H9 (cell line): ENCODE data around the gene DLG2. TPM values are rescaled to one million over a fixed set of nuclear protein-coding genes. Genes with fewer than 3 reads are reported as not detected.

Source experiments
- DNase-seq: peaks from one replicate; pipeline ENCODE4 v3.0.0-alpha.2; 2017
- H2AFZ ChIP-seq: one replicate; pipeline ENCODE4 v1.6.1; 2013; ENCODE audit warnings: mild to moderate bottlenecking, low read length, control low read depth, moderate library complexity
- H2AK5ac ChIP-seq: 2 replicates; pipeline ENCODE4 v1.6.1; 2013; ENCODE audit warnings: low read length, control low read depth, mixed read lengths; ENCODE audit not compliant: insufficient read length
- H2BK120ac ChIP-seq: one replicate; pipeline ENCODE4 v1.6.1; 2013; ENCODE audit warnings: low read depth, mild to moderate bottlenecking, low read length, control low read depth, inconsistent platforms; ENCODE audit not compliant: poor library complexity, severe bottlenecking
- H2BK12ac ChIP-seq: 2 replicates; pipeline ENCODE4 v1.6.1; 2013; ENCODE audit warnings: low read length, control low read depth, mixed read lengths, low read depth; ENCODE audit not compliant: insufficient read length
- H2BK15ac ChIP-seq: 2 replicates; pipeline ENCODE4 v1.6.1; 2013; ENCODE audit warnings: low read depth, low read length, control low read depth
- H2BK20ac ChIP-seq: one replicate; pipeline ENCODE4 v1.6.1; 2013; ENCODE audit warnings: low read depth, mild to moderate bottlenecking, low read length, control low read depth, inconsistent platforms; ENCODE audit not compliant: poor library complexity, severe bottlenecking
- H2BK5ac ChIP-seq: 2 replicates; pipeline ENCODE4 v1.6.1; 2013; ENCODE audit warnings: low read length, control low read depth, mixed read lengths; ENCODE audit not compliant: insufficient read length
- H3K14ac ChIP-seq: 2 replicates; pipeline ENCODE4 v1.6.1; 2013; ENCODE audit warnings: low read length, control low read depth; ENCODE audit not compliant: insufficient read depth
- H3K18ac ChIP-seq: 2 replicates; pipeline ENCODE4 v1.6.1; 2013; ENCODE audit warnings: low read depth, mild to moderate bottlenecking, mixed read lengths, low read length, control low read depth; ENCODE audit not compliant: insufficient read length
- H3K23ac ChIP-seq: 2 replicates; pipeline ENCODE4 v1.6.1; 2013; ENCODE audit warnings: low read length, control low read depth, mixed read lengths, low read depth; ENCODE audit not compliant: insufficient read length
- H3K23me2 ChIP-seq: 2 replicates; pipeline ENCODE4 v1.6.1; 2013; ENCODE audit warnings: low read depth, mild to moderate bottlenecking, mixed read lengths, low read length, control low read depth; ENCODE audit not compliant: insufficient read length, poor library complexity, severe bottlenecking
- H3K27ac ChIP-seq: 2 replicates; pipeline ENCODE4 v1.5.1; 2013; ENCODE audit warnings: low read length, control low read depth, mixed read lengths, low read depth; ENCODE audit not compliant: insufficient read length
- H3K27me3 ChIP-seq: 2 replicates; pipeline ENCODE4 v1.6.1; 2013; ENCODE audit warnings: low read length, control low read depth, inconsistent platforms; ENCODE audit not compliant: insufficient read depth
- H3K4ac ChIP-seq: 2 replicates; pipeline ENCODE4 v1.6.1; 2013; ENCODE audit warnings: low read depth, mild to moderate bottlenecking, control low read depth, inconsistent platforms, low read length, moderate library complexity
- H3K4me1 ChIP-seq: 2 replicates; pipeline ENCODE4 v1.6.1; 2013; ENCODE audit warnings: low read length, control low read depth, inconsistent platforms; ENCODE audit not compliant: insufficient read depth
- H3K4me2 ChIP-seq: 2 replicates; pipeline ENCODE4 v1.6.1; 2013; ENCODE audit warnings: low read length, control low read depth, mixed read lengths; ENCODE audit not compliant: insufficient read length, insufficient read depth
- H3K56ac ChIP-seq: 2 replicates; pipeline ENCODE4 v1.6.1; 2013; ENCODE audit warnings: low read depth, mild to moderate bottlenecking, mixed read lengths, low read length, control low read depth; ENCODE audit not compliant: insufficient read length
- H3K79me1 ChIP-seq: 2 replicates; pipeline ENCODE4 v1.6.1; 2013; ENCODE audit warnings: low read depth, mild to moderate bottlenecking, moderate library complexity, low read length, control low read depth, inconsistent platforms; ENCODE audit not compliant: insufficient read depth, poor library complexity, severe bottlenecking
- H3K79me2 ChIP-seq: 2 replicates; pipeline ENCODE4 v1.6.1; 2013; ENCODE audit warnings: low read length, control low read depth, inconsistent platforms; ENCODE audit not compliant: insufficient read depth
- H3K9ac ChIP-seq: 2 replicates; pipeline ENCODE4 v1.6.1; 2013; ENCODE audit warnings: low read length, control low read depth, mixed read lengths; ENCODE audit not compliant: insufficient read length; ENCODE audit errors: extremely low read depth
- H3K9me3 ChIP-seq: one replicate; pipeline ENCODE4 v1.6.1; 2013; ENCODE audit warnings: low read depth, low read length, inconsistent platforms; ENCODE audit not compliant: control insufficient read depth
- H3T11ph ChIP-seq: one replicate; pipeline ENCODE4 v1.6.1; 2013; ENCODE audit warnings: mild to moderate bottlenecking, low read length, control low read depth, inconsistent platforms
- H4K20me1 ChIP-seq: one replicate; pipeline ENCODE4 v1.6.1; 2013; ENCODE audit not compliant: control insufficient read depth, insufficient read length, insufficient read depth
- H4K5ac ChIP-seq: 2 replicates; pipeline ENCODE4 v1.6.1; 2013; ENCODE audit warnings: low read depth, mild to moderate bottlenecking, mixed read lengths, low read length, control low read depth; ENCODE audit not compliant: insufficient read length
- H4K8ac ChIP-seq: replicated peaks from 2 replicates; pipeline ENCODE4 v1.6.1; 2013; ENCODE audit warnings: low read length, control low read depth, mixed read lengths, low read depth; ENCODE audit not compliant: insufficient read length
- H4K91ac ChIP-seq: 2 replicates; pipeline ENCODE4 v1.6.1; 2013; ENCODE audit warnings: low read depth, mild to moderate bottlenecking, moderate library complexity, mixed read lengths, low read length, control low read depth; ENCODE audit not compliant: insufficient read length
- H3K27ac Mint-ChIP-seq, 3 experiments: 2 replicates in 2 of 3; 3 replicates in 1 of 3; pipeline ENCODE4 v1.8.0; 2020 to 2021; ENCODE audit warnings: mixed read lengths in 3 of 3, mild to moderate bottlenecking in 1 of 3, moderate library complexity in 1 of 3
- H3K27me3 Mint-ChIP-seq: 2 replicates; pipeline ENCODE4 v1.8.0; 2021; ENCODE audit warnings: low read depth, mild to moderate bottlenecking, moderate library complexity, mixed read lengths
- H3K36me3 Mint-ChIP-seq, 3 experiments: 2 replicates in 2 of 3; 3 replicates in 1 of 3; pipeline ENCODE4 v1.8.0; 2020 to 2021; ENCODE audit warnings: low read depth in 3 of 3, mixed read lengths in 3 of 3; ENCODE audit not compliant: insufficient read depth in 1 of 3
- H3K4me1 Mint-ChIP-seq, 2 experiments: 2 replicates each; pipeline ENCODE4 v1.8.0; 2020; ENCODE audit warnings: mixed read lengths in 2 of 2
- H3K4me3 Mint-ChIP-seq, 2 experiments: 2 replicates in 1 of 2; 3 replicates in 1 of 2; pipeline ENCODE4 v1.8.0; 2020 to 2021; ENCODE audit warnings: mild to moderate bottlenecking in 2 of 2, mixed read lengths in 2 of 2, moderate library complexity in 1 of 2
- H3K9me3 Mint-ChIP-seq, 2 experiments: 2 replicates in 1 of 2; 3 replicates in 1 of 2; pipeline ENCODE4 v1.8.0; 2020; ENCODE audit warnings: mild to moderate bottlenecking in 2 of 2, mixed read lengths in 2 of 2, moderate library complexity in 1 of 2
- WGBS: extraction: QIAGEN DNeasy Blood & Tissue Kit; methylation state at CpG from one replicate; pipeline ENCODE4 v1.1.7; 2013; ENCODE audit warnings: missing lambda C conversion rate, low lambda C conversion rate, mixed read lengths; ENCODE audit not compliant: insufficient read length; ENCODE audit errors: extremely low coverage; 5-methylcytosine and 5-hydroxymethylcytosine counted together
- total RNA-seq: library from RNA; stranded (reverse); gene quantifications from 2 replicates; pipeline ENCODE4 v1.2.1, GENCODE V29; 2021
- TF ChIP-seq, protein P1 (sequence below): fragments of 200-600 bp; sonication (generic); conservative IDR thresholded peaks from 3 replicates; pipeline ENCODE4 v1.8.0; 2021; ENCODE audit warnings: antibody characterized with exemption, mild to moderate bottlenecking

The DLG2 gene
- total RNA-seq, 1 experiment from 2014 or later, result 8.0 TPM

DNA sequence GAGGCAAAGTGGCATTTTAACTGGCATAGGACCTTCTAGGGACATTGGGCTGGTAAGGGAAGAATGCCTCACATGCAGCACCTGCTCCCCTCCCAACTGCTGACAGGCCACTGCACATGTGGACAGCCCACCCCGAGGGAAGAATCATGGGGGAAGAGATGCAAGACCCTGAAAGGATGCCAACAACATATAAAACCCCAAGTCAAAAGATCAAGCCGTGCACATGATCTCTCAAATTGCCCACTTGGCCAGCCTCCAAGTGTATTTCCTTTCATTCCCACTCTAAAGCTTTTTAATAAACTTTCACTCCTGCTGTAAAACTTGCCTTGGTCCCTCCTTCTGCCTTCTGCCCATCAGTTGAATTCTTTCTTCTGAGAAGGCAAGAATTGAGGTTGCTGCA is 1393.1 kb downstream of the DLG2 start:
- H3K27ac Mint-ChIP-seq, result peak overlapping the region in 2 of 3 experiments; percentile 57 to 68; a peak in 2 of 7 replicates
- no CpG with 5 or more reads among the region's 2 CpGs for WGBS
- no peak overlapping the region for H4K91ac ChIP-seq

More for the DNA sequence above, 1393.1 kb downstream of the DLG2 start:
- Histone ChIP-seq H3K79me2 (no peaks in the 10 kb centered on the region), H3K23ac (no peak overlapping the region), H2BK120ac (no peak overlapping the region), H4K20me1 (no peaks in the 10 kb centered on the region), H2BK5ac (no peak overlapping the region), H3K23me2 (no peaks in the 10 kb centered on the region), H3K9me3 (no peaks in the 10 kb centered on the region), H2AK5ac (no peak overlapping the region), H3K4ac (no peak overlapping the region), H3K9ac (no peak overlapping the region), H3K4me2 (no peak overlapping the region), H3K56ac (no peak overlapping the region), H3K79me1 (no peaks in the 10 kb centered on the region), H3K4me1 (no peaks in the 10 kb centered on the region; the same call in 1 of the 2 replicates), H3K14ac (no peak overlapping the region), H2BK15ac (no peak overlapping the region), H2BK20ac (no peak overlapping the region), H4K5ac (no peak overlapping the region), H2AFZ (no peak overlapping the region), H3K27ac (no peak overlapping the region), H2BK12ac (no peak overlapping the region), H3K27me3 (no peaks in the 10 kb centered on the region), H3K18ac (no peak overlapping the region), H3T11ph (no peak overlapping the region), H4K8ac (no peak overlapping the region)
- peaks cover 18 to 20% of the 10 kb centered on the region in 2 experiments for H3K4me1 Mint-ChIP-seq
- no peaks in the 10 kb centered on the region for H3K9me3 Mint-ChIP-seq
- H3K27me3 Mint-ChIP-seq, result no peaks in the 10 kb centered on the region
- H3K4me3 Mint-ChIP-seq, result no peak overlapping the region
- DNase-seq, result no peak
- TF ChIP-seq, protein P1, sequence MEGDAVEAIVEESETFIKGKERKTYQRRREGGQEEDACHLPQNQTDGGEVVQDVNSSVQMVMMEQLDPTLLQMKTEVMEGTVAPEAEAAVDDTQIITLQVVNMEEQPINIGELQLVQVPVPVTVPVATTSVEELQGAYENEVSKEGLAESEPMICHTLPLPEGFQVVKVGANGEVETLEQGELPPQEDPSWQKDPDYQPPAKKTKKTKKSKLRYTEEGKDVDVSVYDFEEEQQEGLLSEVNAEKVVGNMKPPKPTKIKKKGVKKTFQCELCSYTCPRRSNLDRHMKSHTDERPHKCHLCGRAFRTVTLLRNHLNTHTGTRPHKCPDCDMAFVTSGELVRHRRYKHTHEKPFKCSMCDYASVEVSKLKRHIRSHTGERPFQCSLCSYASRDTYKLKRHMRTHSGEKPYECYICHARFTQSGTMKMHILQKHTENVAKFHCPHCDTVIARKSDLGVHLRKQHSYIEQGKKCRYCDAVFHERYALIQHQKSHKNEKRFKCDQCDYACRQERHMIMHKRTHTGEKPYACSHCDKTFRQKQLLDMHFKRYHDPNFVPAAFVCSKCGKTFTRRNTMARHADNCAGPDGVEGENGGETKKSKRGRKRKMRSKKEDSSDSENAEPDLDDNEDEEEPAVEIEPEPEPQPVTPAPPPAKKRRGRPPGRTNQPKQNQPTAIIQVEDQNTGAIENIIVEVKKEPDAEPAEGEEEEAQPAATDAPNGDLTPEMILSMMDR, result no peak
- no peaks in the 10 kb centered on the region for H3K36me3 Mint-ChIP-seq
